ENCODE measurements around the gene CXCL11.
"Not testable (repeated sequence)": the region's sequence is repeated elsewhere in the genome, so short reads cannot be mapped to it uniquely, and the experiment has no call there.

Gene CXCL11

GRCh38 chr4:76058302-76058701 lies 22.4 kb upstream of the CXCL11 start:
- intact Hi-C loops (cut with micrococcal nuclease), result no loop called here
- H3K36me3 Mint-ChIP-seq (ENCODE audit: low read depth), result no peaks in the 10 kb centered on the region
- no peak overlapping the region for H3K27ac Mint-ChIP-seq
- H3K4me1 Mint-ChIP-seq (ENCODE audit: low read depth), result peaks cover 34% of the 10 kb centered on the region
- no peaks in the 10 kb centered on the region for H3K9me3 Mint-ChIP-seq
- no peak overlapping the region for H3K4me3 Mint-ChIP-seq
- H3K27me3 Mint-ChIP-seq, result no peaks in the 10 kb centered on the region

DNA sequence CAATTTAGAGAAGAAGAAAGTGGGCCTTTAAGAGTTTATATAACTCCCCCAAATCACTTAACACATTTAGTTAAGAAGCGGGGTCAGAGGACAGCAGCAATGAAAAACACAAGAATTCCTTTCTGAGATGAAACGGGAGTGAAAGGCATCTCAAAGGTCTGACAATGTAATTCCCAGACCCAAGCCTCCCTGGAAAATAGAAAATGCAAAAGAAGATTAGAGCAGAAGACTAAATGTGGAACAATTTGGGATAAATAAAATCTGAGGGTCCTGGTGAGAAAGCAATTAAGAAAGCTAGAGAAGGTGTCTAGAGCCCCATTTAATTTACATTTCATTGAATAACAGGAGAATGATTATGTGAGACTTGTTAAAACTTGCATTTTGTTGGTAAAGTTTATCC lies 19.6 kb upstream of the CXCL11 start:
- Mint-ChIP-seq H3K9me3 (no peaks in the 10 kb centered on the region), H3K4me1 (ENCODE audit: low read depth) (peaks cover 17% of the 10 kb centered on the region), H3K36me3 (ENCODE audit: low read depth) (no peaks in the 10 kb centered on the region), H3K4me3 (no peak overlapping the region), H3K27ac (no peak overlapping the region), H3K27me3 (no peaks in the 10 kb centered on the region)
- intact Hi-C loops (cut with micrococcal nuclease), result no loop called here

GRCh38 chr4:76055016-76055415 lies 19.1 kb upstream of the CXCL11 start:
- intact Hi-C loops (cut with micrococcal nuclease), result no loop called here
- H3K27me3 Mint-ChIP-seq, result no peaks in the 10 kb centered on the region
- H3K4me1 Mint-ChIP-seq (ENCODE audit: low read depth), result peaks cover 13% of the 10 kb centered on the region
- no peak overlapping the region for H3K4me3 Mint-ChIP-seq
- H3K36me3 Mint-ChIP-seq (ENCODE audit: low read depth), result no peaks in the 10 kb centered on the region
- no peak overlapping the region for H3K27ac Mint-ChIP-seq
- no peaks in the 10 kb centered on the region for H3K9me3 Mint-ChIP-seq

- Mint-ChIP-seq H3K27ac (no peak overlapping the region), H3K9me3 (no peaks in the 10 kb centered on the region), H3K4me1 (ENCODE audit: low read depth) (peaks cover 3% of the 10 kb centered on the region), H3K36me3 (ENCODE audit: low read depth) (no peaks in the 10 kb centered on the region), H3K4me3 (no peak overlapping the region), H3K27me3 (no peaks in the 10 kb centered on the region)
- intact Hi-C loops (cut with micrococcal nuclease), result no loop called here
These were observed 17.9 kb upstream of the CXCL11 start for GRCh38 chr4:76053730-76054129.

DNA sequence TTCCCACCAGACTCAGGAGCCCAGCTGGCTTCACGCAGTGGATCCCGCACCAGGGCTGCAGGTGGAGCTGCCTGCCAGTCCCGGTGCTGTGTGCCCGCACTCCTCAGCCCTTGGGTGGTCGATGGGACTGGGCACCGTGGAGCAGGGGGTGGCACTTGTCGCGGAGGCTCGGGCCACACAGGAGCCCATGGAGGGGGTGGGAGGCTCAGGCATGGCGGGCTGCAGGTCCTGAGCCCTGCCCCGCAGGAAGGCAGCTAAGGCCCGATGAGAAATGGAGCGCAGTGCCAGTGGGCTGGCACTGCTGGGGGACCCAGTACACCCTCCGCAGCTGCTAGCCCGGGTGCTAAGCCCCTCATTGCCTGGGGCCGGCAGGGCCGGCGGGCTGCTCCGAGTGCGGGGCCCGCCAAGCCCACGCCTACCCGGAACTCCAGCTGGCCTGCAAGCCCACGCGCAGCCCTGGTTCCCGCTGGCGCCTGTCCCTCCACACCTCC lies 14.7 kb upstream of the CXCL11 start:
- H3K9me3 Mint-ChIP-seq; intact Hi-C loops (cut with micrococcal nuclease); H3K27ac Mint-ChIP-seq; H3K4me3 Mint-ChIP-seq; H3K4me1 Mint-ChIP-seq (ENCODE audit: low read depth); H3K36me3 Mint-ChIP-seq (ENCODE audit: low read depth); H3K27me3 Mint-ChIP-seq: not testable (repeated sequence)

GRCh38 chr4:76049860-76050416 lies 14.1 kb upstream of the CXCL11 start:
- intact Hi-C loops (cut with micrococcal nuclease); H3K4me3 Mint-ChIP-seq; H3K4me1 Mint-ChIP-seq (ENCODE audit: low read depth); H3K27me3 Mint-ChIP-seq; H3K27ac Mint-ChIP-seq; H3K36me3 Mint-ChIP-seq (ENCODE audit: low read depth); H3K9me3 Mint-ChIP-seq: not testable (repeated sequence)

DNA sequence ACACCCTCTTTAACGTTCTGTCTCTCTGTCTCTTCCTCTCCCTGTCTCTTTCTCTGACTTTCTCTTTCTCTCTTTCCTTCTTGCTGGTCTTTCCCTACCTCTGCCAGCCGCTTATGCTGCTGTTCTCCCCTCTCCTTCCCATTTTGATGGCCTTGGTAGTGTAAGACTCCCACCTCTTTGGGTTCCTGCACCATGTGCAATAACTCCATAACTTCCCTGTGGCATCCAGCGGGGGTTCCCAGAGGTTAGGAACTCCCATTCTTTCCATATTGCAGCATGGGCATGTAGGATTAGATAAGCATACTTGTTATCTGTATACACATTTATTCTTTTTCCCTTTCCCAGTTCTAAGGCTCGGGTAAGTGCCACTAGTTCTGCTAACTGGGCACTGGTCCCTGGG lies 8.8 kb upstream of the CXCL11 start:
- H3K27ac Mint-ChIP-seq; H3K4me3 Mint-ChIP-seq; H3K36me3 Mint-ChIP-seq (ENCODE audit: low read depth); H3K4me1 Mint-ChIP-seq (ENCODE audit: low read depth); H3K27me3 Mint-ChIP-seq; intact Hi-C loops (cut with micrococcal nuclease); H3K9me3 Mint-ChIP-seq: not testable (repeated sequence)

DNA sequence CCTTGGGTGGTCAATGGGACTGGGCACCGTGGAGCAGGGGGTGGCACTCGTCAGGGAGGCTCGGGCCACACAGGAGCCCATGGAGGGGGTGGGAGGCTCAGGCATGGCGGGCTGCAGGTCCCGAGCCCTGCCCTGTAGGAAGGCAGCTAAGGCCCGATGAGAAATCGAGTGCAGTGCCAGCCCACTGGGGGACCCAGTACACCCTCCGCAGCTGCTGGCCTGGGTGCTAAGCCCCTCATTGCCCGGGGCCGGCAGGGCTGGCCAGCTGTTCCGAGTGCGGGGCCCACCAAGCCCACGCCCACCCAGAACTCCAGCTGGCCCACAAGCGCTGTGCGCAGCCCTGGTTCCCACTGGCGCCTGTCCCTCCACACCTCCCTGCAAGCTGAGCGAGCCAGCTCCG lies 7.4 kb upstream of the CXCL11 start:
- H3K4me1 Mint-ChIP-seq (ENCODE audit: low read depth); H3K27me3 Mint-ChIP-seq; H3K36me3 Mint-ChIP-seq (ENCODE audit: low read depth); H3K9me3 Mint-ChIP-seq; H3K27ac Mint-ChIP-seq; intact Hi-C loops (cut with micrococcal nuclease); H3K4me3 Mint-ChIP-seq: not testable (repeated sequence)

DNA sequence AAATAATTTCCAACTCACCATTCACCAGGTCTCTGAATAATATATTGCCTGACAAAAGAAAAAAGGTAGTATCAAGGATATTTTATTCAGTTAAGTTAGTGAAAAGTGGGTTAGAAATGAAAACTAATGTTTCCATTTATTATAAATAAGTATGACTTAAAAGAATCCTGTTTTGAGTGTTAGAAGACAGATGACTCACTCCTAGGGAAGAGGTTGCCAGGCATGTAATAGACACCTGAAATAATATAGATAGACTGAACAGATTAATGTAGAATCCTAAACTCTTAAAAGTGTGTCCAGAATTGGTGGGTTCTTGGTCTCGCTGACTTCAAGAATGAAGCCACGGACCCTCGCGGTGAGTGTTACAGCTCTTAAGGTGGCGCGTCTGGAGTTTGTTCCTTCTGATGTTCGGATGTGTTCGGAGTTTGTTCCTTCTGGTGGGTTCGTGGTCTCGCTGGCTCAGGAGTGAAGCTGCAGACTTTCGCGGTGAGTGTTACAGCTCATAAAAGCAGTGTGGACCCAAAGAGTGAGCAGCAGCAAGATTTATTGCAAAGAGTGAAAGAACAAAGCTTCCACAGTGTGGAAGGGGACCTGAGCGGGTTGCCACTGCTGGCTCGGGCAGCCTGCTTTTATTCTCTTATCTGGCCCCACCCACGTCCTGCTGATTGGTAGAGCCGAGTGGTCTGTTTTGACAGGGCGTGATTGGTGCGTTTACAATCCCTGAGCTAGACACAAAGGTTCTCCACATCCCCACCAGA lies 6.5 kb upstream of the CXCL11 start:
- H3K36me3 Mint-ChIP-seq (ENCODE audit: low read depth); H3K27ac Mint-ChIP-seq; intact Hi-C loops (cut with micrococcal nuclease); H3K27me3 Mint-ChIP-seq; H3K4me1 Mint-ChIP-seq (ENCODE audit: low read depth); H3K9me3 Mint-ChIP-seq; H3K4me3 Mint-ChIP-seq: not testable (repeated sequence)

GRCh38 chr4:76036855-76037254 lies 985 bp upstream of the CXCL11 start:
- no peaks in the 10 kb centered on the region for H3K9me3 Mint-ChIP-seq
- no peaks in the 10 kb centered on the region for H3K27me3 Mint-ChIP-seq
- H3K27ac Mint-ChIP-seq, result no peak overlapping the region
- no peaks in the 10 kb centered on the region for H3K4me1 Mint-ChIP-seq (ENCODE audit: low read depth)
- intact Hi-C loops (cut with micrococcal nuclease), result no loop called here
- no peak overlapping the region for H3K4me3 Mint-ChIP-seq
- H3K36me3 Mint-ChIP-seq (ENCODE audit: low read depth), result no peaks in the 10 kb centered on the region

GRCh38 chr4:76035141-76035540 lies 729 bp downstream of the CXCL11 start:
- H3K27ac Mint-ChIP-seq, result no peak overlapping the region
- no peak overlapping the region for H3K4me3 Mint-ChIP-seq
- no peaks in the 10 kb centered on the region for H3K9me3 Mint-ChIP-seq
- intact Hi-C loops (cut with micrococcal nuclease), result no loop called here
- no peaks in the 10 kb centered on the region for H3K36me3 Mint-ChIP-seq (ENCODE audit: low read depth)
- no peaks in the 10 kb centered on the region for H3K27me3 Mint-ChIP-seq
- no peaks in the 10 kb centered on the region for H3K4me1 Mint-ChIP-seq (ENCODE audit: low read depth)

GRCh38 chr4:76029300-76029699 lies 6.6 kb downstream of the CXCL11 start:
- intact Hi-C loops (cut with micrococcal nuclease), result no loop called here
- Mint-ChIP-seq H3K4me1 (ENCODE audit: low read depth) (peaks cover 21% of the 10 kb centered on the region), H3K27ac (no peak overlapping the region), H3K4me3 (no peak overlapping the region), H3K9me3 (no peaks in the 10 kb centered on the region), H3K27me3 (no peaks in the 10 kb centered on the region), H3K36me3 (ENCODE audit: low read depth) (no peaks in the 10 kb centered on the region)

GRCh38 chr4:76028350-76028765 lies 7.5 kb downstream of the CXCL11 start:
- Mint-ChIP-seq H3K4me1 (ENCODE audit: low read depth) (peaks cover 27% of the 10 kb centered on the region), H3K9me3 (no peaks in the 10 kb centered on the region), H3K4me3 (peak overlapping the region; percentile 39), H3K27me3 (no peaks in the 10 kb centered on the region), H3K36me3 (ENCODE audit: low read depth) (no peaks in the 10 kb centered on the region), H3K27ac (peak overlapping the region; percentile 48)
- intact Hi-C loops (cut with micrococcal nuclease), result no loop called here

DNA sequence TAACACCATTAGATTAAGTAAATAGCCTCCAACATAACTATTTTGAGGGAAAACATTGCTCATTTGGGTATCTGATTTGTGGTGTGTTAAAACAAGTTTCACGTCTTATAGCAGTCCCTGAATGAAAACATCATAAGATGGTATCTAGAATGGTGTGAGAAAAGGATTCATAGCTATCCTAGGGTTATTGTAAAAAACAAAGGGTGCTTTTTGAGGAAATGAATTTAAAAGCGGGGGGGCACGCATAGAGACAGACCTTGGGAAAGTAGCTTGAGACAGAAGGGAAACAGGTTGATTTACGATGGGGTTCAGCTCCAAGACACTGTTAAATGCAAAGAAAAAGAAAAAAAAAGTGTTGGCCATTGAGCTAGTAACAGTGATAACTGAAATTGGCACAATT lies 11.8 kb downstream of the CXCL11 start:
- Mint-ChIP-seq H3K27me3 (no peaks in the 10 kb centered on the region), H3K4me1 (ENCODE audit: low read depth) (peaks cover 35% of the 10 kb centered on the region), H3K4me3 (no peak overlapping the region), H3K9me3 (no peaks in the 10 kb centered on the region), H3K27ac (no peak overlapping the region), H3K36me3 (ENCODE audit: low read depth) (no peaks in the 10 kb centered on the region)
- intact Hi-C loops (cut with micrococcal nuclease), result no loop called here

- Mint-ChIP-seq H3K27ac (no peak within 1 kb of the TSS), H3K4me3 (no peak within 1 kb of the TSS), H3K36me3 (ENCODE audit: low read depth) (no peaks in the 10 kb centered on the region), H3K9me3 (no peaks in the 10 kb centered on the region), H3K4me1 (ENCODE audit: low read depth) (peaks cover 30% of the 10 kb centered on the region), H3K27me3 (no peaks in the 10 kb centered on the region)
- intact Hi-C loops (cut with micrococcal nuclease), result no loop called here
These were observed 12.5 kb downstream of the CXCL11 start, which contains the start of gene CXCL10 for GRCh38 chr4:76023389-76023788. CXCL10 (minus strand) TSS chr4:76023497; CDS start chr4:76023431, 66 bp downstream.
